ENCODE measurements around the gene TMEM176A.
A peak's percentile ranks its signal among the peaks of the same experiment; 100 is the strongest.

Gene TMEM176A

GRCh38 chr7:150784954-150785353 is 15.6 kb upstream of the TMEM176A start:
- DNase-seq (ENCODE audit: insufficient read length, low spot score) = no peak
- no peak for FAIRE-seq
- TF ChIP-seq SPI1 (IDR thresholded peaks at IDR 0.05; ENCODE audit: low read depth, low read length) (no peak), POU2F2 (IDR thresholded peaks at IDR 0.05; ENCODE audit: low read depth, low read length) (no peak), TAF1 (IDR thresholded peaks at IDR 0.05; ENCODE audit: low read depth, low read length) (no peak), POLR2A (IDR thresholded peaks at IDR 0.05; ENCODE audit: low read depth, low read length) (no peak), PAX5 (IDR thresholded peaks at IDR 0.05; ENCODE audit: insufficient read depth, low read length, severe bottlenecking) (no peak), POLR2AphosphoS5 (IDR thresholded peaks at IDR 0.05; ENCODE audit: low read depth, low read length) (no peak)

- FAIRE-seq (no peak), DNase-seq (ENCODE audit: insufficient read length, low spot score) (no peak)
- TF ChIP-seq SPI1 (IDR thresholded peaks at IDR 0.05; ENCODE audit: low read depth, low read length) (peak; percentile 63), POLR2A (IDR thresholded peaks at IDR 0.05; ENCODE audit: low read depth, low read length) (no peak), POLR2AphosphoS5 (IDR thresholded peaks at IDR 0.05; ENCODE audit: low read depth, low read length) (no peak)
These were observed 13.0 kb upstream of the TMEM176A start for GRCh38 chr7:150787321-150788281.

- DNase-seq (ENCODE audit: insufficient read length, low spot score) (no peak), FAIRE-seq (peak; percentile 54)
- TF ChIP-seq PAX5 (IDR thresholded peaks at IDR 0.05; ENCODE audit: insufficient read depth, low read length, severe bottlenecking) (no peak), TAF1 (IDR thresholded peaks at IDR 0.05; ENCODE audit: low read depth, low read length) (no peak), POLR2AphosphoS5 (IDR thresholded peaks at IDR 0.05; ENCODE audit: low read depth, low read length) (no peak), POU2F2 (IDR thresholded peaks at IDR 0.05; ENCODE audit: low read depth, low read length) (no peak), SPI1 (IDR thresholded peaks at IDR 0.05; ENCODE audit: low read depth, low read length) (no peak), POLR2A (IDR thresholded peaks at IDR 0.05; ENCODE audit: low read depth, low read length) (no peak)
These were observed 11.9 kb upstream of the TMEM176A start for GRCh38 chr7:150788474-150789269.

- no peak for TF ChIP-seq PAX5 (IDR thresholded peaks at IDR 0.05; ENCODE audit: insufficient read depth, low read length, severe bottlenecking)
- TF ChIP-seq TAF1 (IDR thresholded peaks at IDR 0.05; ENCODE audit: low read depth, low read length) = no peak
- no peak for TF ChIP-seq SPI1 (IDR thresholded peaks at IDR 0.05; ENCODE audit: low read depth, low read length)
- no peak for TF ChIP-seq POLR2A (IDR thresholded peaks at IDR 0.05; ENCODE audit: low read depth, low read length)
- TF ChIP-seq POLR2AphosphoS5 (IDR thresholded peaks at IDR 0.05; ENCODE audit: low read depth, low read length) = no peak
- no peak for TF ChIP-seq POU2F2 (IDR thresholded peaks at IDR 0.05; ENCODE audit: low read depth, low read length)
- DNase-seq (ENCODE audit: insufficient read length, low spot score) (no peak), FAIRE-seq (no peak)
These were observed 10.0 kb upstream of the TMEM176A start for GRCh38 chr7:150790416-150791075.

- TF ChIP-seq SPI1 (IDR thresholded peaks at IDR 0.05; ENCODE audit: low read depth, low read length) = no peak
- no peak for TF ChIP-seq POLR2AphosphoS5 (IDR thresholded peaks at IDR 0.05; ENCODE audit: low read depth, low read length)
- no peak for TF ChIP-seq PAX5 (IDR thresholded peaks at IDR 0.05; ENCODE audit: insufficient read depth, low read length, severe bottlenecking)
- no peak for TF ChIP-seq POLR2A (IDR thresholded peaks at IDR 0.05; ENCODE audit: low read depth, low read length)
- TF ChIP-seq TAF1 (IDR thresholded peaks at IDR 0.05; ENCODE audit: low read depth, low read length) = no peak
- no peak for TF ChIP-seq POU2F2 (IDR thresholded peaks at IDR 0.05; ENCODE audit: low read depth, low read length)
- no peak for FAIRE-seq
These were observed 9.3 kb upstream of the TMEM176A start for GRCh38 chr7:150791304-150791703.

GRCh38 chr7:150791746-150792452 is 8.7 kb upstream of the TMEM176A start:
- FAIRE-seq (no peak), DNase-seq (ENCODE audit: insufficient read length, low spot score) (no peak)
- TF ChIP-seq POU2F2 (IDR thresholded peaks at IDR 0.05; ENCODE audit: low read depth, low read length) = no peak
- TF ChIP-seq PAX5 (IDR thresholded peaks at IDR 0.05; ENCODE audit: insufficient read depth, low read length, severe bottlenecking) = no peak
- TF ChIP-seq POLR2AphosphoS5 (IDR thresholded peaks at IDR 0.05; ENCODE audit: low read depth, low read length) = no peak
- no peak for TF ChIP-seq POLR2A (IDR thresholded peaks at IDR 0.05; ENCODE audit: low read depth, low read length)
- no peak for TF ChIP-seq TAF1 (IDR thresholded peaks at IDR 0.05; ENCODE audit: low read depth, low read length)
- TF ChIP-seq SPI1 (IDR thresholded peaks at IDR 0.05; ENCODE audit: low read depth, low read length) = no peak

More at GRCh38 chr7:150791304-150791703, 9.3 kb upstream of the TMEM176A start:
- DNase-seq (ENCODE audit: insufficient read length, low spot score) = no peak

GRCh38 chr7:150793569-150794238 is 6.9 kb upstream of the TMEM176A start:
- TF ChIP-seq POU2F2 (IDR thresholded peaks at IDR 0.05; ENCODE audit: low read depth, low read length) (no peak), TAF1 (IDR thresholded peaks at IDR 0.05; ENCODE audit: low read depth, low read length) (no peak)
- FAIRE-seq (no peak), DNase-seq (ENCODE audit: insufficient read length, low spot score) (no peak)

- FAIRE-seq (no peak), DNase-seq (ENCODE audit: insufficient read length, low spot score) (no peak)
- TF ChIP-seq SPI1 (IDR thresholded peaks at IDR 0.05; ENCODE audit: low read depth, low read length) = no peak
- no peak for TF ChIP-seq PAX5 (IDR thresholded peaks at IDR 0.05; ENCODE audit: insufficient read depth, low read length, severe bottlenecking)
- TF ChIP-seq POLR2A (IDR thresholded peaks at IDR 0.05; ENCODE audit: low read depth, low read length) = no peak
- TF ChIP-seq POU2F2 (IDR thresholded peaks at IDR 0.05; ENCODE audit: low read depth, low read length) = no peak
- TF ChIP-seq TAF1 (IDR thresholded peaks at IDR 0.05; ENCODE audit: low read depth, low read length) = no peak
- TF ChIP-seq POLR2AphosphoS5 (IDR thresholded peaks at IDR 0.05; ENCODE audit: low read depth, low read length) = no peak
These were observed 2.9 kb upstream of the TMEM176A start for GRCh38 chr7:150797661-150798060.

Data from GM12891 (cell line).